IPS-15b (cell line): ENCODE measurements around the gene KCTD6.

Source experiments
- H3K27me3 ChIP-seq: one replicate; pipeline ENCODE4 v1.6.1; 2013; ENCODE audit warnings: low read length; ENCODE audit not compliant: control insufficient read depth, insufficient read depth
- H3K36me3 ChIP-seq: one replicate; pipeline ENCODE4 v1.6.1; 2013; ENCODE audit warnings: low read length; ENCODE audit not compliant: control insufficient read depth, insufficient read depth
- H3K4me1 ChIP-seq: one replicate; pipeline ENCODE4 v1.6.1; 2013; ENCODE audit warnings: mild to moderate bottlenecking, low read length; ENCODE audit not compliant: control insufficient read depth, insufficient read depth
- H3K4me3 ChIP-seq: one replicate; pipeline ENCODE4 v1.5.1; 2013; ENCODE audit warnings: low read depth, low read length
- H3K9ac ChIP-seq: one replicate; pipeline ENCODE4 v1.6.1; 2013; ENCODE audit warnings: low read depth, mild to moderate bottlenecking, low read length
- H3K9me3 ChIP-seq: one replicate; pipeline ENCODE4 v1.6.1; 2013; ENCODE audit warnings: mild to moderate bottlenecking, low read length; ENCODE audit not compliant: control insufficient read depth, insufficient read depth

KCTD6 gene

GRCh38 chr3:58491506-58492402, at the start of gene KCTD6:
Gene KCTD6, plus strand, starts transcription at chr3:58492096. Its CDS starts 6,660 bp downstream, at chr3:58498756.
- Histone ChIP-seq H3K9me3 (no peaks in the 10 kb centered on the region), H3K4me3 (peak within 1 kb of the TSS; percentile 84), H3K9ac (peak within 1 kb of the TSS; percentile 41), H3K4me1 (peaks cover 34% of the 10 kb centered on the region), H3K36me3 (no peaks in the 10 kb centered on the region), H3K27me3 (peaks cover 11% of the 10 kb centered on the region)

DNA sequence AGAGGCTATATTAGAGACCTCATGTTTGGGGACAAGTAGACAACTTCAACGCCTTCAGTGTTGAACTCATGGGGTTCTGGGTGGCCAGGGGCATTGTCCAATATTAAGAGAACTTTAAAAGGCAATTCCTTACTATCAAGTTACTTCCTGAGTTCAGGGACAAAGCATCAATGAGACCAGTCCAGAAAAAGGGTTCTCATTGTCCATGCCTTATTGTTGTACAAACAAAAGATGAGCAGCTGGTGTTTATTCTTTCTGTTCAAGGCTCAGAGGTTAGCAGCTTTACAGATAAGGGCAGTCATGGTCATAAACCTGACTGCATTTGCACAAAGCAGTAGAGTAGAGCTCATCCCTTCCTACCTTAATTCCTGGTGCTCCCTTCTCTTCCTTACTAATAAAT, 39.7 kb upstream of the KCTD6 start:
- Histone ChIP-seq H3K27me3 (no peaks in the 10 kb centered on the region), H3K4me1 (no peaks in the 10 kb centered on the region), H3K9ac (no peak overlapping the region), H3K4me3 (no peak overlapping the region), H3K36me3 (no peaks in the 10 kb centered on the region), H3K9me3 (peaks cover 2% of the 10 kb centered on the region)

DNA sequence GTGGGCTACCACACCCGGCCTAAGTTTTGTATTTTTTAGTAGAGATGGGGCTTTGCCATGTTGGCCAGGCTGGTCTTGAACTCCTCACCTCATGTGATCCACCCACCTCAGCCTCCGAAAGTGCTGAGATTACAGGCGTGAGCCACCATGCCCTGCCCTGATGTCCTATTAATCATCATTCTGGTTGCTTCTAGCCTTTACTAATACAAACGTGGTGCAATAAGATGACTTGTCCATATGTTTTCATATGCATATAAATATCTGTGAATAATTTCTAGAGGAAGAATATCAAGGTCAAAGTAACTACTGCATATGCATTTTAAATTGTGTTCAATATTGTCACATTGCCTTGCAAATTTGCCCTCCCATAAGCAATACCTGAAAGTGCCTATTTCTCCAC, 32.7 kb upstream of the KCTD6 start:
- Histone ChIP-seq H3K36me3 (no peaks in the 10 kb centered on the region), H3K4me1 (peaks cover 3% of the 10 kb centered on the region), H3K9ac (no peak overlapping the region), H3K9me3 (peaks cover 2% of the 10 kb centered on the region), H3K4me3 (no peak overlapping the region), H3K27me3 (no peaks in the 10 kb centered on the region)

DNA sequence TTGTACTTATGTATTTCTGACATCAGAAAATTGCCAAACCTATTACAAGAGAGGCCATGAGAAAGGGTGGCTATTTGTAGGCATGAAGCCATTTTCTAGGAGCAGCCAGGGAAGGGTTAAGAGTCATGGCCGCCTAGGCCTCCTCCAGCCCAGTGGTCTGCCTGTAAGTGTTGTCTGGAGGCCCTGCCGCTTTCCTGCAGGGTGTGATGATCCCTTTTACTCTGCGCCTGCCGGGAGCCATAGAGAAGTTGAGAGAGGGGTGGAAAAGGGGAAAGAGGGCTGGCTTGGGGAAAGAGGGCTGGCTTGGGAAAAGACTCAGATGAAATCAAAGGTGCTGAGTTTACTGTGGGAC, 29.1 kb upstream of the KCTD6 start:
- no peaks in the 10 kb centered on the region for H3K36me3 ChIP-seq
- no peak overlapping the region for H3K9ac ChIP-seq
- H3K4me1 ChIP-seq: peaks cover 3% of the 10 kb centered on the region
- no peaks in the 10 kb centered on the region for H3K27me3 ChIP-seq
- H3K9me3 ChIP-seq: no peaks in the 10 kb centered on the region
- H3K4me3 ChIP-seq: no peak overlapping the region

DNA sequence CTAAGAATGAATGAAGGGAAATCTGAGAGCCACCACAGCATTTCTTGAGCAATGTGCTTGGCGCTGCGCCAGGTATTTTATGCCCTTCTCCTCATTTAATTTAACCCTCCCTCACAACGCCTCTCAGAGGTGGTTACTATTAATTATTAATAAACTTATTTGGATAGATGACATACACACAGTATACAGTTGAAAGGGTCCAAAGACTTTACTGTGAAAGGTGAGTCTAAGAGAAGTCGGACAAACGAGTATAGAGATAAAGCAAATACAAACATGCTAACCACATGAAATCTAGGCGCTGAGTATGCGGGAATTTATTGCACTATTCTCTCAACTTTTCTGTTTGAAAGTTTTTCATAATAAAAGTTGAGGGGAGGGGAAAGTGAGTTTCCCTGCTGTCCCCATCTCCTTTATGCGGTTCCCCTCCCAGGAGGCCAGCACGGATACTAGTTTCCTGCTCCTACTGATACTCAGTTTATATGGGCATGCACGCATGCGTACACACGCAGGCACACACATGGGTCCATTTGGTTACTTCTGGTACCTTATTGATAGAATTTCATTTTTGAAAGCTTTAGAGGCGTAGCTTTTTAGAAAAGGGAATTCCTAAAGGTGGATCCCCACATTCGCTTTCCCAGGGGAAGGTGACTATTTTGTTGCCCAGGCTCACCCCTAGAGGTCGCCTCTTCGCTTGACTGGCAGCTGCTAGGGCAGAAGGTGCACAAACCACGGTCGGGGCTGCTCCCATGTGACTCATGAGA, 28.5 kb upstream of the KCTD6 start:
- no peaks in the 10 kb centered on the region for H3K27me3 ChIP-seq
- H3K9ac ChIP-seq: no peak overlapping the region
- H3K4me3 ChIP-seq: no peak overlapping the region
- peaks cover 3% of the 10 kb centered on the region for H3K4me1 ChIP-seq
- H3K36me3 ChIP-seq: no peaks in the 10 kb centered on the region
- H3K9me3 ChIP-seq: no peaks in the 10 kb centered on the region

DNA sequence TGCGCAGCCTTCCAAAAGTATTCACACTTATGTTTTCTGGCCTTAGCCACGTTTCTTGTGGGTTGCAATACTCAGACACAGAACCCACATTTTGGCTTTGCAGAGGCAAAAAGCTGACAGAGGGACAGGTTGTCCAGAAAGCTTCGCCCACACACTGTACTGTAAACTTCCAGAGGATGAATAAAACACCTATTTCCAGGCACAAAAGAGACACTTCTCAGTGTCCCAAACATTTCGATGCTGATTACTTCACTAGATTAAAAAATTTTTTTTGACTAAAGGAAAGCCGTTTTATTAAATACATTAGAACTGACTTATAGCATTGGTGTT, 28.0 kb upstream of the KCTD6 start:
- H3K9ac ChIP-seq: no peak overlapping the region
- no peak overlapping the region for H3K4me3 ChIP-seq
- H3K9me3 ChIP-seq: no peaks in the 10 kb centered on the region

GRCh38 chr3:58464866-58465265, 27.0 kb upstream of the KCTD6 start:
- H3K4me1 ChIP-seq: peaks cover 3% of the 10 kb centered on the region
- no peaks in the 10 kb centered on the region for H3K9me3 ChIP-seq
- no peaks in the 10 kb centered on the region for H3K27me3 ChIP-seq
- no peak overlapping the region for H3K4me3 ChIP-seq
- H3K36me3 ChIP-seq: no peaks in the 10 kb centered on the region
- H3K9ac ChIP-seq: no peak overlapping the region

More for the DNA sequence above, 28.0 kb upstream of the KCTD6 start:
- Histone ChIP-seq H3K36me3 (no peaks in the 10 kb centered on the region), H3K27me3 (no peaks in the 10 kb centered on the region), H3K4me1 (peaks cover 3% of the 10 kb centered on the region)

DNA sequence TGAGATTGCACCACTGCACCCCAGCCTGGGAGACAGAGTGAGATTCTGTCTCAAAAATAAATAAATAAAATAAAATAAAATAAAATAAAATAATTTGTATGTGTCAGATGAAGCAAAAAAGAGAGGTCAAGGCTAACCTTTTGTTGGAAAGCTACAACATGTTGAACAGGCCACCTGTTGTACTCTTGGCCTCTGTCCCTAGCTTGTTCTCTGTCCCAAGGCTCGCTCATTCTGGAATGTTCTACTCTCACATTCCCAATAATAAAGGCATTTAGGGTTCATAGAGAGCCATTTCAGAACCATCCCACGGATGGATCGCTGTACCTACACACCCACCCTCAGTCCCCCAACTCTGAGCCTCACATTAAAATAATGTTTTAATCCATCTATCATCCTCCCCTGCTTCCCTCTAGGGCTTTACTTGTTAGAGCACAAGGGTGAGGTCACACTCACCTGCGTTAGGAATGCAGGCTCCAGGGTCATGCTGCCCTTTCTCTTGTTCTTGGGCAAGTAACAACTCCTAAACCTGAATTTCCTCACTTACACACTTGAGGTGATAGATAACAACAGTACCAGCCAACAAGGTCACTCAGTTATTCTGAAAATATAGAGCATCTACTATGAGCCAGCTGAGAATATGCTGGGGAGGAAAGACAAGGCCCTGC, 24.9 kb upstream of the KCTD6 start:
- Histone ChIP-seq H3K9ac (no peak overlapping the region), H3K4me3 (no peak overlapping the region), H3K36me3 (no peaks in the 10 kb centered on the region), H3K9me3 (no peaks in the 10 kb centered on the region), H3K27me3 (no peaks in the 10 kb centered on the region), H3K4me1 (peaks cover 13% of the 10 kb centered on the region)

DNA sequence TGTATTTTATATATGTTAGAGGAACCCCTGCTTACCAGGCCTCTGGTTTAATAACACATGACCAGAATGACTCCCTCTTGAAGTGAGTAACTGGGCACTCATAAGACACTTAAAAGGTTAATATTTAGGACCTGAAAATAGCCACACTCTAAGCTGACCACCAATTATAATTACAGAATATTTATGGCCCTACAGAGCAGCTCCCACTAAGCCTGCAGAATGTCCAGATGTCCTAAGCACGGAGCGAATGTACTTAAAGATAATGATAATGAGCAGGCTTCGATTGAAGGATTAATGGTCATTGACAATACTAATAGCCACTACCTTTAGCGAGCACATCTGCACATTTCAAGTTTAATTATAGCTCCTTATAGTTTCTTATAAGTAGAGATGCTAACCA, 22.8 kb upstream of the KCTD6 start:
- H3K9me3 ChIP-seq: no peaks in the 10 kb centered on the region
- H3K9ac ChIP-seq: no peak overlapping the region
- H3K36me3 ChIP-seq: no peaks in the 10 kb centered on the region
- H3K4me1 ChIP-seq: peaks cover 10% of the 10 kb centered on the region
- no peak overlapping the region for H3K4me3 ChIP-seq
- no peaks in the 10 kb centered on the region for H3K27me3 ChIP-seq

GRCh38 chr3:58470363-58471024, 21.4 kb upstream of the KCTD6 start:
- Histone ChIP-seq H3K9me3 (no peaks in the 10 kb centered on the region), H3K27me3 (no peaks in the 10 kb centered on the region), H3K4me3 (no peak overlapping the region), H3K4me1 (peaks cover 10% of the 10 kb centered on the region), H3K36me3 (no peaks in the 10 kb centered on the region), H3K9ac (no peak overlapping the region)

DNA sequence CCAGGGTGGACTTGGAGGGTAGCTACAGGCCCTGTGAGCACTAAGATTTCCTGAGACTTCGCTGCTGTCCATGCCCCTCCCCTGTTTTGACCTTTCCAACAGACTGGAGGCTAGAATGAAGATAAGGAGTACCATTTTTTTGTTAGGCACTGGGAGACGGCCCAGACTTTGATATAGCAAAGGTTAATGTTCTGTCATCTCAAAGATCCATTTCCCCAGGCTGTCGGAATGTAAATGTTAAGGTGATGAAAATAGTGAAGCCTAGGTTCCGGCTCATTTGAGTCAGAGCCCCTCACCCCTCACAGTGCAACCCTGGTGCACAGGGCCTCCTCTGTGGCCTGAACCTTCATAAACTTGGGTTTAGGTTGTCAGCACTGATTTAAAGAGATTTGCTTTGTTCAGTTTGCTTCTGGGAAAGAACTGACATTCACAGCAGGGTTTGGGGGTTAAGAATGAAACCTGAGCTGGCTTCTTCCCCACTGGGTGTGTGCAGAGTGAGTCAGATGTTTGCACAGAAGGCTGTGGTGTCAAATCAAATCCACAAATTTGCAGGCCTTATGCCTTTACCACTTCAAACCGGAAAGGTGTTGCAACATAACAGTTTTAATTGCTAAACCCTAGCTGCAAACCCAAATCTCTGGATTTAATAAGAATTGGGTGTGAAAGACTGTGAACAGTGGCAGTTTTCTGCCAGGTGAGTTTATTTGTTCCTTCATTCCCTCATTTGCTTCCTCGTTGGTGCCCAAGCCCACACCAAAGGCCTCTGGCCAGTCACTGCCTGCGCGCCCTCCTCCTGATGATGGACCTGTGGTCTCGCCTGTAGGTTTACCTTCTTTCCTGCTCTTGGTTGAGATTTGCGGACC, 20.6 kb upstream of the KCTD6 start:
- Histone ChIP-seq H3K27me3 (no peaks in the 10 kb centered on the region), H3K4me3 (no peak overlapping the region), H3K9me3 (no peaks in the 10 kb centered on the region), H3K9ac (no peak overlapping the region), H3K36me3 (no peaks in the 10 kb centered on the region), H3K4me1 (peaks cover 10% of the 10 kb centered on the region)
